GM21447 (cell line): Measurements from ENCODE around the gene RNF214.
"Not testable (repeated sequence)": the region's sequence is repeated elsewhere in the genome, so short reads cannot be mapped to it uniquely, and the experiment has no call there.

Experiments used
- ATAC-seq: cut with Tn5 transposase; IDR thresholded peaks from one replicate; pipeline ENCODE4 v1.9.1; 2021; ENCODE audit not compliant: unreplicated experiment

The RNF214 gene

GRCh38 chr11:117197516-117198456 lies 34.7 kb upstream of the RNF214 start:
- ATAC-seq, result no peak

- no peak for ATAC-seq
Measured at GRCh38 chr11:117198613-117199012, 33.9 kb upstream of the RNF214 start.

- no peak for ATAC-seq
Measured at GRCh38 chr11:117199053-117199915, 33.2 kb upstream of the RNF214 start, which contains the start of gene TAGLN. TAGLN (plus strand) TSS chr11:117199370; CDS start chr11:117203014, 3,644 bp downstream.

- no peak for ATAC-seq
Measured at GRCh38 chr11:117199916-117200812, 32.3 kb upstream of the RNF214 start.

- no peak for ATAC-seq
Measured at GRCh38 chr11:117200813-117201657, 31.4 kb upstream of the RNF214 start.

- ATAC-seq, result no peak
Measured at GRCh38 chr11:117201658-117202305, 30.7 kb upstream of the RNF214 start.

- ATAC-seq, result no peak
Measured at GRCh38 chr11:117202386-117203068, 29.9 kb upstream of the RNF214 start.

- ATAC-seq, result no peak
Measured at GRCh38 chr11:117203069-117203407, 29.4 kb upstream of the RNF214 start.

GRCh38 chr11:117204283-117205080 lies 28.0 kb upstream of the RNF214 start:
- no peak for ATAC-seq

- ATAC-seq, result no peak
Measured at GRCh38 chr11:117205211-117205818, 27.2 kb upstream of the RNF214 start.

GRCh38 chr11:117206111-117206510 lies 26.4 kb upstream of the RNF214 start:
- ATAC-seq, result not testable (repeated sequence)

GRCh38 chr11:117206859-117207258 lies 25.6 kb upstream of the RNF214 start:
- ATAC-seq, result not testable (repeated sequence)

- ATAC-seq, result not testable (repeated sequence)
Measured at GRCh38 chr11:117207481-117207880, 25.0 kb upstream of the RNF214 start.

- ATAC-seq, result not testable (repeated sequence)
Measured at GRCh38 chr11:117208710-117209109, 23.8 kb upstream of the RNF214 start.

GRCh38 chr11:117209351-117210125 lies 22.9 kb upstream of the RNF214 start:
- not testable (repeated sequence) for ATAC-seq

- ATAC-seq, result no peak
Measured at GRCh38 chr11:117210620-117211019, 21.9 kb upstream of the RNF214 start.
